ENCODE results near the gene TRAPPC3. TPM values are rescaled to one million over a fixed set of nuclear protein-coding genes. Genes with fewer than 3 reads are reported as not detected.
A peak's percentile ranks its signal among the peaks of the same experiment; 100 is the strongest.
"Not testable (repeated sequence)": the region's sequence is repeated elsewhere in the genome, so short reads cannot be mapped to it uniquely, and the experiment has no call there.

TRAPPC3 gene
- polyA plus RNA-seq: 100 to 1,000 TPM; 113 to 219 (median 129) TPM

GRCh38 chr1:36149237-36149972, at the start of gene TRAPPC3:
TSS of gene TRAPPC3 (minus strand) at chr1:36149486. CDS start at chr1:36149378, 108 bp downstream.
- Mint-ChIP-seq H3K4me1 (peaks cover 66 to 75% of the 10 kb centered on the region in 2 donors), H3K27ac (peak within 1 kb of the TSS; percentile 97 to 99 (median 98)), H3K4me3 (peak within 1 kb of the TSS; percentile 96 to 99 (median 99)), H3K9me3 (no peaks in the 10 kb centered on the region), H3K27me3 (ENCODE audit: low read depth in 3 of 3) (peaks cover 2 to 14% (median 11%) of the 10 kb centered on the region in 3 donors), H3K36me3 (no peaks in the 10 kb centered on the region)
- peak; percentile 99 for DNase-seq

GRCh38 chr1:36198641-36199040, 49.4 kb upstream of the TRAPPC3 start:
- no peak for DNase-seq
- Mint-ChIP-seq H3K9me3 (no peaks in the 10 kb centered on the region), H3K4me1 (no peaks in the 10 kb centered on the region), H3K36me3 (peaks cover 3 to 5% (median 4%) of the 10 kb centered on the region in 3 donors), H3K4me3 (no peak overlapping the region), H3K27ac (no peak overlapping the region), H3K27me3 (ENCODE audit: low read depth in 3 of 3) (peaks cover 0 to 2% (median 0%) of the 10 kb centered on the region in 3 donors)

- not testable (repeated sequence) for H3K27ac Mint-ChIP-seq; H3K4me3 Mint-ChIP-seq; H3K36me3 Mint-ChIP-seq; DNase-seq; H3K9me3 Mint-ChIP-seq; H3K27me3 Mint-ChIP-seq (ENCODE audit: low read depth in 3 of 3); H3K4me1 Mint-ChIP-seq
Observed at GRCh38 chr1:36196805-36197204, 47.5 kb upstream of the TRAPPC3 start.

GRCh38 chr1:36187800-36188593, 38.7 kb upstream of the TRAPPC3 start:
- Mint-ChIP-seq H3K36me3 (no peaks in the 10 kb centered on the region), H3K4me1 (peaks cover 5 to 7% of the 10 kb centered on the region in 2 donors), H3K27me3 (ENCODE audit: low read depth in 3 of 3) (peaks cover 0 to 2% (median 0%) of the 10 kb centered on the region in 3 donors), H3K4me3 (no peak overlapping the region), H3K27ac (peak overlapping the region; percentile 57 to 90 (median 82)), H3K9me3 (no peaks in the 10 kb centered on the region)
- DNase-seq: peak; percentile 76 to 82 (median 79)

- Mint-ChIP-seq H3K4me3 (no peak overlapping the region), H3K27ac (peak overlapping the region; percentile 31 to 84 (median 72)), H3K4me1 (peaks cover 5 to 6% of the 10 kb centered on the region in 2 donors), H3K36me3 (peaks cover 5 to 19% (median 10%) of the 10 kb centered on the region in 3 donors), H3K27me3 (ENCODE audit: low read depth in 3 of 3) (peaks cover 0 to 2% (median 0%) of the 10 kb centered on the region in 3 donors), H3K9me3 (no peaks in the 10 kb centered on the region)
- no peak for DNase-seq
Observed at GRCh38 chr1:36183309-36183856, 34.1 kb upstream of the TRAPPC3 start.

- peak overlapping the region in 1 of 5 donors; percentile 38 for H3K4me3 Mint-ChIP-seq
- H3K27ac Mint-ChIP-seq: peak overlapping the region in 5 of 6 donors; percentile 31 to 84 (median 72)
- H3K36me3 Mint-ChIP-seq: peaks cover 5 to 19% (median 10%) of the 10 kb centered on the region in 3 donors
- no peaks in the 10 kb centered on the region for H3K9me3 Mint-ChIP-seq
- no peak for DNase-seq
- peaks cover 0 to 1% of the 10 kb centered on the region in 2 donors for H3K4me1 Mint-ChIP-seq
- H3K27me3 Mint-ChIP-seq (ENCODE audit: low read depth in 3 of 3): peaks cover 0 to 2% (median 0%) of the 10 kb centered on the region in 3 donors
Observed at GRCh38 chr1:36182734-36183133, 33.4 kb upstream of the TRAPPC3 start.

GRCh38 chr1:36179220-36179600, 29.9 kb upstream of the TRAPPC3 start:
- Mint-ChIP-seq H3K9me3 (no peaks in the 10 kb centered on the region), H3K4me1 (peaks cover 1 to 2% of the 10 kb centered on the region in 2 donors), H3K27ac (no peak overlapping the region), H3K27me3 (ENCODE audit: low read depth in 3 of 3) (peaks cover 0 to 1% (median 0%) of the 10 kb centered on the region in 3 donors), H3K36me3 (peaks cover 5 to 28% (median 13%) of the 10 kb centered on the region in 3 donors), H3K4me3 (no peak overlapping the region)
- DNase-seq: no peak

GRCh38 chr1:36178471-36179219, 29.4 kb upstream of the TRAPPC3 start:
- Mint-ChIP-seq H3K36me3 (peaks cover 5 to 33% (median 18%) of the 10 kb centered on the region in 3 donors), H3K4me1 (peaks cover 5 to 8% of the 10 kb centered on the region in 2 donors), H3K27me3 (ENCODE audit: low read depth in 3 of 3) (peaks cover 0 to 1% (median 0%) of the 10 kb centered on the region in 3 donors), H3K27ac (no peak overlapping the region), H3K4me3 (no peak overlapping the region), H3K9me3 (no peaks in the 10 kb centered on the region)
- DNase-seq: no peak

GRCh38 chr1:36177589-36178431, 28.5 kb upstream of the TRAPPC3 start:
- peaks cover 5 to 39% (median 20%) of the 10 kb centered on the region in 3 donors for H3K36me3 Mint-ChIP-seq

GRCh38 chr1:36176106-36176949, 27.0 kb upstream of the TRAPPC3 start:
- no peak overlapping the region for H3K4me3 Mint-ChIP-seq
- H3K9me3 Mint-ChIP-seq: no peaks in the 10 kb centered on the region
- peak overlapping the region in 1 of 6 donors; percentile 51 for H3K27ac Mint-ChIP-seq
- peaks cover 0 to 4% (median 0%) of the 10 kb centered on the region in 3 donors for H3K27me3 Mint-ChIP-seq (ENCODE audit: low read depth in 3 of 3)
- no peak for DNase-seq
- H3K4me1 Mint-ChIP-seq: peaks cover 5 to 10% of the 10 kb centered on the region in 2 donors
- H3K36me3 Mint-ChIP-seq: peaks cover 5 to 42% (median 20%) of the 10 kb centered on the region in 3 donors

More at GRCh38 chr1:36177589-36178431, 28.5 kb upstream of the TRAPPC3 start:
- H3K27me3 Mint-ChIP-seq (ENCODE audit: low read depth in 3 of 3): peaks cover 0 to 3% (median 0%) of the 10 kb centered on the region in 3 donors
- peak overlapping the region in 1 of 6 donors; percentile 58 for H3K27ac Mint-ChIP-seq
- no peaks in the 10 kb centered on the region for H3K9me3 Mint-ChIP-seq
- peaks cover 5 to 10% of the 10 kb centered on the region in 2 donors for H3K4me1 Mint-ChIP-seq
- no peak for DNase-seq
- H3K4me3 Mint-ChIP-seq: no peak overlapping the region

- DNase-seq: no peak
- no peaks in the 10 kb centered on the region for H3K9me3 Mint-ChIP-seq
- H3K4me3 Mint-ChIP-seq: no peak overlapping the region
- peaks cover 10 to 15% of the 10 kb centered on the region in 2 donors for H3K4me1 Mint-ChIP-seq
- H3K27ac Mint-ChIP-seq: peak overlapping the region in 3 of 6 donors; percentile 10 to 79 (median 51)
- peaks cover 0 to 4% (median 0%) of the 10 kb centered on the region in 3 donors for H3K27me3 Mint-ChIP-seq (ENCODE audit: low read depth in 3 of 3)
- H3K36me3 Mint-ChIP-seq: peaks cover 0 to 39% (median 15%) of the 10 kb centered on the region in 3 donors
Observed at GRCh38 chr1:36175137-36176095, 26.1 kb upstream of the TRAPPC3 start.

Data from immature natural killer cell (primary cell).